ELF-1 (cell line): Measurements from ENCODE around the gene ACKR3.

Experiments used
- DNase-seq: peaks from one replicate; pipeline ENCODE4 v3.0.0-alpha.2; 2016; ENCODE audit warnings: low read depth, low spot score

Gene ACKR3

GRCh38 chr2:236568922-236569572 is 578 bp upstream of the ACKR3 start:
- DNase-seq: no peak

DNA sequence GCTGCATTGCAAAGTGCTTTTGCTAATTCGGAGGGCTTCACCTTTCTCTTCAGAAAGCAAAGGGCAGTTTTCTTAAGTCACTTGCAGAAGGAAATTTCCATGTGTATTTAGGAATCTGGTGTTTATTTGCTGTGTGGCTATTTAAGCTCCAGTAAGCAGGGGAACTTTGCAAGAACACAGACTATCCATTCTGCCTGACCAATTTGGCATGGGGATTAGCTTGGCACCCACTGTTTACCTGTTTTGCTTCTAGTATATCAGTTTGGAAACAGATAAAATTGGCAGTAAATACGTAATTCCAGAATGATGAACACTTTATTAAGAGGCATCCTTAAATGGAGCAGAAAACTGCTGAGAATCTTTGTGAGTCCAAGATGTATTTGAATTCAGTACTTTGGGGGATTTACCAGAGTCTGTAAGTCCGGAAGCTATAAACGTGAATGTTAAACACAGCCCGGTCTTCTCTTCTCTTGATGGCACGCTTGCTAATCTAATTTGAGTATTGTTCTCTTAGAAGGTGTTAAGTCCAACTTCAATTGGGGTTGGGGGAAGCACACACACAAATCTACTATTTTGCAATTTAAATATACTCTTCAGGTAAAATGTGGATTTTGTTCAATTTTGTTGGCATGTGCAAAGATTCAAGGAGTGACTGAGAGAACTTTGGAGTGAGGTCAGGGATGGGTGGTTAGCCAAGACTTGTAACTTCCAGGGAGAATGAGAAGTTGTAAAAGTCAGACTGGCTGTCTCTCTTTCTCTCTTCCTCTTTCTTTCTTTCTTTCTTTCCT is 650 bp downstream of the ACKR3 start:
- no peak for DNase-seq

DNA sequence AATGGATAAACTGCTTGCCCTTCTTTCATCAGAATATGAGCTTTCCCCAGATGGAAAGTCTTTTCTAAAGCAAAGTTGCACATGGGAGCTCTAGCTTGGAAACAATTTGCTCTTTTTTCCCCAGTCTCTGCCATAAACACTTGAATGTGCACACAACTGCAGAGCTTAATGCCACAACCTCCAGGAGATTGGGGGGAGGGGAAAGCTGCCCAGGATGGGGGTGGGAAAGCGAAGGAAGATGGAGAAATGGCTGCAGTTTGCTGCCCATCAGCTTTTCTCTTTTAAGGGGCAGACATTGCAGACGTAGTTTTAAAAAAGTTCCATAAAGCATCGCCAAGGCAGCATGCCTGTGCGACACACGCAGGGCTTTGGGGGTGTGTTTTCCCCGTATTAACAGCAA is 1.5 kb downstream of the ACKR3 start:
- DNase-seq: no peak

DNA sequence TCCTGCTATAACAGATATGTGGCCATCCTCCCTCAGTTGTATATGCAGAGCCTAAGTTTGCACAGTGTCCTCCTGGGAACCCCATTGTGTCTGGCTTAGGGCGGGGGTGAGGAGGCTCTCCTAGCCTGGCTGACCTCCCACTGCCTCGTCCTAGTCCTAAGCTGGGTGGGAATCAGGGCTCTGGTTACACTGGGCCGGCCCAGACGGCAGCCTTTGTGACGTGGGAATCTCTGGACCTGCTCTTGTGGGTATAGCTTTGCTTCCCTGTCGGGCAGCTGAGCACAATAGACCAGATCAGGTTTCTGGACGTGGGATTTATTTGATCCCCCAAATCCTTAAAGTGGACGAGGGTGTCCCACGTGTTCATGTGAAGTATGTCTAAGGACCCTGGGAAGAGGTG is 2.9 kb downstream of the ACKR3 start:
- peak; percentile 55 for DNase-seq

DNA sequence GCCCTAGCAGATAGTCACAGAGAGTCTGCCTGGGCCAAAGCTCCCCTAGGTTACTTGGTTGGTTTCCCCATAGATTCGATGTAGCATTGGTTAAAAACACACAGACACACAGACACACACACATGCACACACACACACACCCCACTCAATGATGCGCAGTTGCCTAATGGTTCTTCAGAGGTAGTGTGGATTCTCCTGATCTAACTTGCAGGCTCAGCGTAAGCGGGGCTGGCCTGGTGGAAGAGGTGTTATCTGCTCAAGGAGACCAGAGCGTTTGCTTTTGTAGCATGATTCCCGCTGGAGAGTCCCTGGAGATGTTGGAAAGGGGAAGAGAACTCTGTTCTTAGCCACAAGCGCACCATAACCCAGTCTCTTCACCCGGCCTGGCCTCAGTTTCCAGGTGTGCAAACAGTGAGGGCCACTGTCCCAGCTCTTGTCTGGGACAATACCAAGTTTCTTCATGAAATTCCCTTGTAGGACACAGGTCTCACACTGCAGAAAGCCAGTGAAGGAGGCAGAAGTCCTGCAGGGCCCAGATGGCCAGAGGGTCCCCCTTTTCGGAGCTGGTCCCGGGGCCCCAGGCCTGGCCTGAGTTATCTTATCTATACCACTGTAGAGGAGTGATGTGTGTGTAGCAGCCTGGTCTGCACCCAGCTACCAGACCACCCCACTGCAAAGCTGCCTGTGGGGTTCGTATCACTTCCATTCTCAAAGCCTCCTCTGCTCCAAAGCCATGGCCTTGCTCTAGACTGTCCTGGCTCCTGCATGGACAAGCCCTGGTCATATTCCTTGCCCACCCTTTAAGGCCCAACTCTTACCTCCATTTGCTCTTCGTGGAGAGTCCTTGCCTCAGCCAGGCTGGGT is 3.7 kb downstream of the ACKR3 start:
- DNase-seq: peak; percentile 19

DNA sequence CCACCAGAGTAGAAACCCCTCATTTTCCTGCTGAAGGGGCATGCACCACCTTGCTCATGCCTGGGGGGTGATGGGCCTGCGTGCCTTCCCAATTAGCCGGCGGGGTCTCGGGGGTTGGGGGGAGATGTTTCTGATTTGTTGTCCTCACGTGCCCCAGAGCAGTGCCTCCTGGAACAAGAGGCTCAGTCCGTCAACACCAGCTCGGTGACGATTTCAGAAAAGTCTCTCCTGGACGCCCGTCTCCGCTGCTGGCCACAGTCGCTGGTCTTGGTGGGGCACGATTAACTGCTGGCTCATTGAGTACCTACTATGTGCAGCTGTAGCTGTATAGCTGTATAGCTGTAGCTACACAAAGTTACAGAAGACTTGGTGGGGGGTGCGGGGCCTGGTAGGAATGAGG is 4.4 kb downstream of the ACKR3 start:
- DNase-seq: no peak

DNA sequence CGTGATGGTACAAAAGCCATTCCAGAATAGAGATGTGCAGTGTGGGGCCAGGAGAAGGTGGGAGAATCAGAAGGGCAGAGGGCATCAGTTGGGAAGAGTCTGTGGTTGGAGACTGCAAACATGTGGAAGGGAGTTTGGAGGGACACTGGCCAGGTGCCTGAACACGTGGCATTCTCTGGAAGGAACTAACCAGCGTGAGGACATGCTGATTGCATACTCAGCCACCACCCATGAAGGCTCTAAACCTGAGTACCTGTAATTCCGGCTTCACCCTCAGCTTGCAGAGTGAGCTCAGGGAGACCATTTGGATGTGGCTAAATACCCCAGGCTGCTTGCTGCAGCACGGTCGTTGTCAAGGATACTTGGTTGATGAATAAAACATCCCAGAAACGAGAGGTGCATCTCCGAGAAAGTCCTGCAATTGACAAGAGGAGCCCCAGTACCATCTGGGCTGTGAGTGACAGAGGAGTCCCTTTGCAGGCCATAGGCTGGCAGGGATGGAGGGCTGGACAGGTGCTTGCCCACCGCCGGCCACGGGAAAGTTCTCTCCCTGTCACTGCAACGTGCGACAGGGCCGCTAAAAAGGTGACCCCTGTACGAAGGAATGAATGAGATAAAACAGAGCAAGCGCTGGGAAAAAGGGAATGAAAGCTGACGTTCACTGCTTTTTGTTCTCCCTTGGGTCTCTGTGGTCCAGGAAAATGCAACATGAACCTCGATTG is 5.0 kb downstream of the ACKR3 start:
- peak; percentile 44 for DNase-seq

GRCh38 chr2:236575510-236575909 is 5.9 kb downstream of the ACKR3 start:
- DNase-seq: no peak

DNA sequence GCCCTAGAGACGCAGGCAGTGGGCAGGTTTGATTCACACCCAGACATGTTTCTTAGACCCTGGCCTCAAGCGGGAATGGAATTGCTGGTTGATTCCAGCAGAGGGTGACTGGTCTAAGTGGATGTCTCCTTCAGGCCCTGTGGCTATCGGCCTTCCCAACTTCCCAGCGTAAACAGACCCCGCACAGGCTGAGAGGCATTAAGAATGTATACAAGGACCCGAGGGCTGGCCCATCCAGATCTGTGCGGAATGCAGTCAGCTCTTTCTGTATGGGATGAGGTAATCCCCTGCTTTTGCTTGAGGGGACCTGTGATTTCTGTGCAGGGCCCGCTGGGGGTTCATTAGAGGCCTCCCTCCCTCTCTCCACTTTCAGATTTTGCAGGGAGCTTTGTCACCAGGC is 6.5 kb downstream of the ACKR3 start:
- DNase-seq: peak; percentile 97

DNA sequence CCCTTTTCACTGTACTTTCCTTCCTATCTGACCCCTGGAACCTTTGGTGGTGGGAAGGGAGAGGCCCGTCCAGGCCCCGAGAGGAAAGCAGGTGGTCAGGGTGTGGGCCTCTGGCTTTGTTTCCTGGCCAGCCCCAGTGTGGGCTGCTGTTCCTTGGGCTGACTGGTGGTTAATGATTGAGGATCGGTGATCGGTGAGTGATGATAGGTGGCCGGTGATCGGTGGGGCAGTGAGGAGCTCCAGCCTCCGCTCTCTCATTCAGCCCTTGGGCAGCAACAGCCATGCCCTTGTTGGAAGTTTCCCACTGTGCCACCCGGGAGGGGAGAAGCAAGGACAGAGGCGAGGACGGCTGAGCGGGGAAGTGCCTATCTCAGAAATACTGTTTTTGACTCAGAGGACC is 7.3 kb downstream of the ACKR3 start:
- peak; percentile 25 for DNase-seq

DNA sequence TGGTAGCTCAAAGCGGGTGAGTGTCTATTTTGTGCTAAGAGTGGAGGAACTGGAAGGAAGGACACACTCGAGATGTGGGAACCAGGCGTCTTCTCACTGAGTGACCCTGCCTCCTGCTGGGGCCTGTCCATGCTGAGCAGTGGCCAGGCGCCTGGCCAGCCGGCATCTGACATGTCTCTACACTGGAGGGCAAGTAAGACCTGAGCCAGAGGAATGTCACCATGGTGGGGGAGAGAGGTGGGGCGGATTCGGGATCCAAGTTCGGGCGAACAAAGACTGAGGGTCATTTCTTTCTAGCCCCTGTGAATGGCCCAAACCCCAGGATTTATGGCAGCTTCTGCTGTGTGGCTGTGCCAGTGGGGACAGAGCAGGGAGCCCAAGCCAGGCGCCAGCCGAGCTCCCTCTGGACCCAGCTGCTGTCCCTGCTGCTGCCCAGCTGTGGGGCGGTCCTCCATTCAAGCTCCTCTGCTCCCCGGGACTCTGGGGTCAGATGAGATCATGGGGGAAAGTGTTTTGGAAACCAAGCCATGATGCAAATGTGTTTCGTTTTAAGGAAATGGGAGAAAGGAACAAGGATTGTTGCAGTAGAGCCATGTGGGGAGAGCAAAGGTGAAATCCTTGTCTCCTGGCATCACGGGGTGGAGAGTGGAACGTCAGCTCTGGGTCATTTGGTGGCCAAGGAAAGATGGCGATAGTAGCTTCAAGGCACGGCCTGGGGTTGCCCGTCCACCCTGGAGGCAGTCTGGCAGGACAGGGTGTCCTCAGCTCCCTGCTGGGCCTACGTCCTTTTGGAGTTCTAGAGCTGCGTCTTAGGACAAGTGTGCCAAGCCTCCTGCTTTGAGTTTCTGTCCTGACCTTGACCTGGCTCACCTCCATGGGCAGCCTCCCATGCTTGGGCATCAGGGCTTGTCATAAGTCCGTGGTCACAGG is 8.1 kb downstream of the ACKR3 start:
- no peak for DNase-seq

DNA sequence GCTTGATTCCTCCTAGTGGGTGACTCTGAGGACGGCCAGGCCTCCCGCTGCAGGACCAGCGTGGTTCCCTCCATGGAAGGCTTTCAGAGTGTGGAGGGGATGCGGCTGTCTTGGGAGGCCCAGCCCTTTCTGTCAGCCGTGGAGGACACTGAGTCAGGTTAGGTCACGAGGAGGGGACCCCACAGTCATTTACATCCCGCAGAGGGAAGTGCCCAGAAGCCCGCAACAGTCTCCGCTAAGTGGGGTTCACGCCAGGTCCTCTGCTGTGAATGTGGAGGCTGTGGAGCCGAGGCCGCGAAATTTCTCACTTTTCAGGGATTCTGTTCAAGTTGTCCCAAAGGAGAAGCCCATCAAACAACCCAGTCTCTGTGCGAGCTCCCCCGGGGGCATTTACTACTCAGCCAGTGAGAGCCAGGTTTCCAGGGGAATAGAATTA is 8.8 kb downstream of the ACKR3 start:
- no peak for DNase-seq

- DNase-seq: peak; percentile 73
These were observed 9.6 kb downstream of the ACKR3 start for GRCh38 chr2:236579048-236579745.

GRCh38 chr2:236579746-236580315 is 10.2 kb downstream of the ACKR3 start:
- DNase-seq: no peak

- no peak for DNase-seq
These were observed 11.2 kb downstream of the ACKR3 start for GRCh38 chr2:236580746-236581355.

DNA sequence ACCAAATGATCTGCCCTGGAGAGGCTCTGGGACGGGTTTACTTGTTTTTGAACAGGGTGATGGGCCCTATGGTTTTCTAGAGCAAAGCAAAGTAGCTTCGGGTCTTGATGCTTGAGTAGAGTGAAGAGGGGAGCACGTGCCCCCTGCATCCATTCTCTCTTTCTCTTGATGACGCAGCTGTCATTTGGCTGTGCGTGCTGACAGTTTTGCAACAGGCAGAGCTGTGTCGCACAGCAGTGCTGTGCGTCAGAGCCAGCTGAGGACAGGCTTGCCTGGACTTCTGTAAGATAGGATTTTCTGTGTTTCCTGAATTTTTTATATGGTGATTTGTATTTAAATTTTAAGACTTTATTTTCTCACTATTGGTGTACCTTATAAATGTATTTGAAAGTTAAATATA is 11.9 kb downstream of the ACKR3 start:
- no peak for DNase-seq

DNA sequence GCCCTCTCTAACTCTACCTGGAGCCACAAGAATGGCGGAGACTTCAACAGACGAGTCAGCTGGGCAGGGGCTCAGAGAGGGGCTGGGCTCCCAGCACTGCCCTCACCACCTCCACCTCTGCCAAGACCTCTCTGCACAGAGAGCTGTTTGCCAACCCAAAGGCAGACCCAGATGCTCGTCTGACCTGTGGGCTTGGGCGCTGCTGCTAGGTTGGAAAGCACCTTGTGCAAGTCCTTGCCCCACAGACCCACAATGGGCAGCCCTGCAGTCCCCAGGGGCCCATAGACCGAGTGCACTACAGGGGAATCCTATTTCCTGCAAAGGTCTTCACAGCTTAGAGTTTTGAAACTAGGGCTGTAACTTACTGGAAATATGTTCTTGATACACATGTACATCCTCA is 13.3 kb downstream of the ACKR3 start:
- no peak for DNase-seq

- DNase-seq: peak; percentile 64
These were observed 14.1 kb downstream of the ACKR3 start for GRCh38 chr2:236583621-236584203.
